HEK293T (cell line): ENCODE results near the gene HPSE2.

Experiments
- ARNT ChIP-seq: fragments of 450-650 bp; IDR thresholded peaks from 2 replicates; pipeline ENCODE4 v1.6.1; 2017; ENCODE audit warnings: mild to moderate bottlenecking
- BHLHE40 ChIP-seq: fragments of 450-650 bp; IDR thresholded peaks from 2 replicates; pipeline ENCODE4 v1.6.1; 2016; ENCODE audit warnings: mild to moderate bottlenecking, moderate library complexity, borderline replicate concordance
- CTBP1 ChIP-seq: fragments of 450-650 bp; IDR thresholded peaks from 2 replicates; pipeline ENCODE4 v1.6.1; 2016; ENCODE audit warnings: borderline replicate concordance
- ELF4 ChIP-seq: fragments of 450-650 bp; IDR thresholded peaks from 2 replicates; pipeline ENCODE4 v1.6.1; 2017; ENCODE audit warnings: antibody characterized with exemption
- FOXA1 ChIP-seq: fragments of 450-650 bp; IDR thresholded peaks from 2 replicates; pipeline ENCODE4 v1.6.1; 2016; ENCODE audit warnings: mild to moderate bottlenecking
- FOXK2 ChIP-seq: fragments of 450-650 bp; IDR thresholded peaks from 2 replicates; pipeline ENCODE4 v1.6.1; 2016; ENCODE audit warnings: mild to moderate bottlenecking
- FOXM1 ChIP-seq: fragments of 450-650 bp; IDR thresholded peaks from 2 replicates; pipeline ENCODE4 v1.6.1; 2017; ENCODE audit warnings: mild to moderate bottlenecking, borderline replicate concordance
- HDGF ChIP-seq: fragments of 450-650 bp; IDR thresholded peaks from 2 replicates; pipeline ENCODE4 v1.6.1; 2017; ENCODE audit warnings: antibody characterized with exemption, borderline replicate concordance
- L3MBTL2 ChIP-seq: fragments of 450-650 bp; conservative IDR thresholded peaks from 2 replicates; pipeline ENCODE4 v1.6.1; 2016; ENCODE audit warnings: mild to moderate bottlenecking
- SP1 ChIP-seq: fragments of 450-650 bp; IDR thresholded peaks from 2 replicates; pipeline ENCODE4 v1.6.1; 2017
- SUZ12 ChIP-seq: fragments of 450-650 bp; IDR thresholded peaks from 2 replicates; pipeline ENCODE4 v1.6.1; 2016; ENCODE audit warnings: mild to moderate bottlenecking
- TARDBP ChIP-seq: fragments of 450-650 bp; IDR thresholded peaks from 2 replicates; pipeline ENCODE4 v1.6.1; 2016
- ZNF384 ChIP-seq: fragments of 450-650 bp; IDR thresholded peaks from 2 replicates; pipeline ENCODE4 v1.6.1; 2016

- TF ChIP-seq L3MBTL2 (no peak), FOXA1 (no peak), SP1 (no peak), FOXM1 (no peak), ZNF384 (no peak), SUZ12 (no peak), TARDBP (no peak), ARNT (no peak), ELF4 (no peak), BHLHE40 (no peak), HDGF (no peak), FOXK2 (no peak), CTBP1 (no peak)
These were observed 562.4 kb downstream of the HPSE2 start for GRCh38 chr10:98673171-98673782.
